ENCODE data around the gene MPC1.

DNA sequence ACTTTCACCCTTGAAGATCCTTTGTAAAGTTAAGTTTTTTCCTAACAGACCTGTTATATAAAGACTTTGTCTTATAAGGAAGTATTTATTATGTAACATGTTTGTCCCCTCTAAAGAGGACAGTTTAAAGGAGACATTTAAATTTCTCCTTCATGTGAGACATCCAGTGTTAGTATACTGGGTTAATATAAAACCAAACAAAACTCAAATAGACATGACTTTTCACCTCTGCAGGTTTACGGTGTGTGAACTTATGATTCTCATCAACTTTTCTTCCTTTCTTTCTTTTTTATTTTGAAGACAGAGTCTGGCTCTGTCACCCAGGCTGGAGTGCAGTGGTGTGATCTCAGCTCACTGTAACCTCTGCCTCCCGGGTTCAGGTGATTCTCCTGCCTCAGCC is 17.4 kb upstream of the MPC1 start:
- TF ChIP-seq, protein P1, sequence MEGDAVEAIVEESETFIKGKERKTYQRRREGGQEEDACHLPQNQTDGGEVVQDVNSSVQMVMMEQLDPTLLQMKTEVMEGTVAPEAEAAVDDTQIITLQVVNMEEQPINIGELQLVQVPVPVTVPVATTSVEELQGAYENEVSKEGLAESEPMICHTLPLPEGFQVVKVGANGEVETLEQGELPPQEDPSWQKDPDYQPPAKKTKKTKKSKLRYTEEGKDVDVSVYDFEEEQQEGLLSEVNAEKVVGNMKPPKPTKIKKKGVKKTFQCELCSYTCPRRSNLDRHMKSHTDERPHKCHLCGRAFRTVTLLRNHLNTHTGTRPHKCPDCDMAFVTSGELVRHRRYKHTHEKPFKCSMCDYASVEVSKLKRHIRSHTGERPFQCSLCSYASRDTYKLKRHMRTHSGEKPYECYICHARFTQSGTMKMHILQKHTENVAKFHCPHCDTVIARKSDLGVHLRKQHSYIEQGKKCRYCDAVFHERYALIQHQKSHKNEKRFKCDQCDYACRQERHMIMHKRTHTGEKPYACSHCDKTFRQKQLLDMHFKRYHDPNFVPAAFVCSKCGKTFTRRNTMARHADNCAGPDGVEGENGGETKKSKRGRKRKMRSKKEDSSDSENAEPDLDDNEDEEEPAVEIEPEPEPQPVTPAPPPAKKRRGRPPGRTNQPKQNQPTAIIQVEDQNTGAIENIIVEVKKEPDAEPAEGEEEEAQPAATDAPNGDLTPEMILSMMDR (IDR thresholded peaks at IDR 0.05), result no peak
- TF ChIP-seq POLR2A (IDR thresholded peaks at IDR 0.05), result no peak

Data from heart left ventricle (tissue), 13 donors.